ENCODE data around the gene RABGAP1L. TPM values are rescaled to one million over a fixed set of nuclear protein-coding genes. Genes with fewer than 3 reads are reported as not detected.

The RABGAP1L gene
- polyA plus RNA-seq, 3 donors, result 35.2 to 75.3 (median 63.3) TPM

- no peaks in the 10 kb centered on the region for H3K27me3 ChIP-seq (ENCODE audit: control insufficient read depth in 2 of 2, insufficient read depth in 2 of 2, low read length in 2 of 2)
- H3K36me3 Mint-ChIP-seq, result peaks cover 7% of the 10 kb centered on the region in 2 donors
- H3K9me3 Mint-ChIP-seq, result peaks cover 0 to 3% (median 0%) of the 10 kb centered on the region in 7 donors
- peak overlapping the region; percentile 72 to 90 (median 85) for H3K27ac Mint-ChIP-seq
- H3K27me3 Mint-ChIP-seq (ENCODE audit: low read depth in 3 of 3), result no peaks in the 10 kb centered on the region
- intact Hi-C loops (cut with micrococcal nuclease), result no loop called here
- H4K20me1 ChIP-seq (ENCODE audit: insufficient read depth, low read length), result no peaks in the 10 kb centered on the region
- no peak overlapping the region for H3K9ac ChIP-seq (ENCODE audit: insufficient read depth, low read length, poor library complexity, severe bottlenecking)
- H3K27ac ChIP-seq (ENCODE audit: low read depth in 1 of 2, low read length in 2 of 2), result peak overlapping the region in 1 of 2 donors; percentile 64
- H3K4me1 Mint-ChIP-seq, result peaks cover 39% of the 10 kb centered on the region
- peak in 1 of 3 donors; percentile 46 for DNase-seq
- H3K79me2 ChIP-seq (ENCODE audit: insufficient read depth, low read length), result no peaks in the 10 kb centered on the region
- TF ChIP-seq CTCF (IDR thresholded peaks at IDR 0.05), result no peak
- peaks cover 34 to 49% of the 10 kb centered on the region in 2 donors for H3K4me1 ChIP-seq (ENCODE audit: control insufficient read depth in 1 of 2, insufficient read depth in 2 of 2, low read length in 2 of 2)
- peak overlapping the region in 1 of 3 experiments; percentile 19 for H3K4me3 ChIP-seq (replicated peaks in 1 of 3; ENCODE audit: low read depth in 2 of 3, low read length in 3 of 3)
- H3K9me3 ChIP-seq (replicated peaks in 1 of 2; ENCODE audit: control insufficient read depth in 1 of 2, insufficient read depth in 1 of 2, low read length in 2 of 2), result no peaks in the 10 kb centered on the region
- peaks cover 3 to 6% of the 10 kb centered on the region in 2 donors for H3K36me3 ChIP-seq (replicated peaks in 1 of 2; ENCODE audit: control insufficient read depth in 1 of 2, insufficient read depth in 2 of 2, low read length in 2 of 2)
- H2AFZ ChIP-seq (ENCODE audit: insufficient read depth, low read depth, low read length, poor library complexity, severe bottlenecking), result no peak overlapping the region
- 0% methylated on average over 1 of the region's 3 CpGs for WGBS (ENCODE audit: insufficient coverage)
- H3K4me3 Mint-ChIP-seq, result peak overlapping the region in 1 of 2 donors; percentile 43
- H3K4me2 ChIP-seq (replicated peaks; ENCODE audit: extremely low read depth, low read length, poor library complexity, severe bottlenecking), result peak overlapping the region; percentile 25
Measured at GRCh38 chr1:174954671-174955669, 795.6 kb downstream of the RABGAP1L start.

- Histone ChIP-seq H3K4me2 (replicated peaks; ENCODE audit: extremely low read depth, low read length, poor library complexity, severe bottlenecking) (no peak overlapping the region), H2AFZ (ENCODE audit: insufficient read depth, low read depth, low read length, poor library complexity, severe bottlenecking) (no peak overlapping the region), H4K20me1 (ENCODE audit: insufficient read depth, low read length) (no peaks in the 10 kb centered on the region), H3K27ac (ENCODE audit: low read depth in 1 of 2, low read length in 2 of 2) (no peak overlapping the region), H3K4me1 (ENCODE audit: control insufficient read depth in 1 of 2, insufficient read depth in 2 of 2, low read length in 2 of 2) (peaks cover 43 to 60% of the 10 kb centered on the region in 2 donors), H3K36me3 (replicated peaks in 1 of 2; ENCODE audit: control insufficient read depth in 1 of 2, insufficient read depth in 2 of 2, low read length in 2 of 2) (peaks cover 3 to 6% of the 10 kb centered on the region in 2 donors), H3K27me3 (ENCODE audit: control insufficient read depth in 2 of 2, insufficient read depth in 2 of 2, low read length in 2 of 2) (no peaks in the 10 kb centered on the region), H3K79me2 (ENCODE audit: insufficient read depth, low read length) (no peaks in the 10 kb centered on the region), H3K4me3 (replicated peaks in 1 of 3; ENCODE audit: low read depth in 2 of 3, low read length in 3 of 3) (no peak overlapping the region), H3K9ac (ENCODE audit: insufficient read depth, low read length, poor library complexity, severe bottlenecking) (no peak overlapping the region), H3K9me3 (replicated peaks in 1 of 2; ENCODE audit: control insufficient read depth in 1 of 2, insufficient read depth in 1 of 2, low read length in 2 of 2) (no peaks in the 10 kb centered on the region)
- peaks cover 0 to 3% (median 0%) of the 10 kb centered on the region in 7 donors for H3K9me3 Mint-ChIP-seq
- TF ChIP-seq CTCF (IDR thresholded peaks at IDR 0.05), result no peak
- intact Hi-C loops (cut with micrococcal nuclease), result no loop called here
- no CpG with 5 or more reads among the region's 3 CpGs for WGBS (ENCODE audit: insufficient coverage)
- no peaks in the 10 kb centered on the region for H3K27me3 Mint-ChIP-seq (ENCODE audit: low read depth in 3 of 3)
- H3K4me1 Mint-ChIP-seq, result peaks cover 47% of the 10 kb centered on the region
- no peak for DNase-seq
- H3K4me3 Mint-ChIP-seq, result no peak overlapping the region
- no peak overlapping the region for H3K27ac Mint-ChIP-seq
- peaks cover 7% of the 10 kb centered on the region in 2 donors for H3K36me3 Mint-ChIP-seq
Measured at GRCh38 chr1:174956086-174956485, 796.8 kb downstream of the RABGAP1L start.

Data from CD14-positive monocyte (primary cell).